Gastrocnemius medialis (tissue), 4 donors: ENCODE measurements around the gene TFR2.

Experiments used
- CTCF ChIP-seq, 5 experiments: fragments of 450-650 bp in 3 of 5; fragments of 200-600 bp in 2 of 5; sonication (generic) in 2 of 5; IDR thresholded peaks in 4 of 5; conservative IDR thresholded peaks in 1 of 5; 1 replicate in 4 of 5; 2 replicates in 1 of 5; pipeline ENCODE4 v1.5.1; 2016 to 2019; ENCODE audit warnings: antibody characterized with exemption in 5 of 5, mild to moderate bottlenecking in 3 of 5, moderate library complexity in 3 of 5
- POLR2A ChIP-seq, 2 donors: fragments of 450-650 bp; IDR thresholded peaks; one replicate each; pipeline ENCODE4 v1.6.1; 2017; ENCODE audit warnings: antibody characterized with exemption in 2 of 2, mild to moderate bottlenecking in 2 of 2, moderate library complexity in 2 of 2

DNA sequence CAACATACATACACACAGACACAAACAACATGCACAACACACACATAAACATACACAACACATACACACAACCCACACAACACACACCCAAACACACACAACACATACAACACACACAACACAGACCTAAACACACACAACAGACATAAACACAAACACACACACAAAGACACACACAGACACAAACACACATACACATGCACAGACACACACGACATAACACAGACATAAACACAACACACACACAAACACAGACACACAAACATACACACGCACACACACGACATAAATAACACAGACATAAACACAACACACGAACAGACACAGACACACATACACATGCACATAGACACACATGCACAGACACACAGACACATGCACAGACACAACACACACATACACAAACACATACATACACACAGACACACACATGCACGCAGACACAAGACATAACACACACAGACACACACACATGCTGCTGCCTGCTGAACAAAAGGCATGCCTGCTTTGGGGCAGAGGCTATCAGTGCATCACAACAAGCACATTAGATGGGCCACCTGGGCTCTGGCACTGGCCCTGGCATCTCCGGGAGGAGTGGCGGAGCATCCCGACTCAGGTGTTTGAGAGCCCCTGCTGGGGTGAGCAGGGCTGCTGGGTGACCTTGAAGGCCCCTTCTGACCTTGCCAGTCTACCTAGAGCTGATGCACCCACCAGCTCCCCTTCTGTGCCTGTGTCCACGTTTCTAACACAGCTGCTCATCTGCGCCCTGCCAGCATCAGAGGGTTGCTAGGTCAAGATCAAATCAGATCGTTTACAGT is 60.7 kb downstream of the TFR2 start:
- TF ChIP-seq CTCF (IDR thresholded peaks at IDR 0.05 in 4 of 5, conservative IDR thresholded peaks at IDR 0.05 in 1 of 5) (no peak), POLR2A (IDR thresholded peaks at IDR 0.05) (no peak)
